ENCODE measurements around the gene NOTO. TPM values are rescaled to one million over a fixed set of nuclear protein-coding genes. Genes with fewer than 3 reads are reported as not detected.
A peak's percentile ranks its signal among the peaks of the same experiment; 100 is the strongest.
"Not testable (repeated sequence)": the region's sequence is repeated elsewhere in the genome, so short reads cannot be mapped to it uniquely, and the experiment has no call there.

The NOTO gene
- not detected in 2 replicates for total RNA-seq

- DNase-seq (ENCODE audit: extremely low read depth, low read depth, low spot score), result no peak
Measured at GRCh38 chr2:73202156-73203054, at the start of gene NOTO. Gene NOTO (plus strand): TSS chr2:73202574. CDS start chr2:73202667, 93 bp downstream.

- DNase-seq (ENCODE audit: extremely low read depth, low read depth, low spot score), result no peak
Measured at GRCh38 chr2:73156539-73157124, 45.7 kb upstream of the NOTO start.

GRCh38 chr2:73162856-73163391, 39.5 kb upstream of the NOTO start:
- no peak for DNase-seq (ENCODE audit: extremely low read depth, low read depth, low spot score)

- DNase-seq (ENCODE audit: extremely low read depth, low read depth, low spot score), result peak; percentile 58
Measured at GRCh38 chr2:73163483-73164367, 38.6 kb upstream of the NOTO start.

- DNase-seq (ENCODE audit: extremely low read depth, low read depth, low spot score), result not testable (repeated sequence)
Measured at GRCh38 chr2:73165978-73166377, 36.4 kb upstream of the NOTO start.

GRCh38 chr2:73166813-73167212, 35.6 kb upstream of the NOTO start:
- not testable (repeated sequence) for DNase-seq (ENCODE audit: extremely low read depth, low read depth, low spot score)

- not testable (repeated sequence) for DNase-seq (ENCODE audit: extremely low read depth, low read depth, low spot score)
Measured at GRCh38 chr2:73168348-73168747, 34.0 kb upstream of the NOTO start.

- not testable (repeated sequence) for DNase-seq (ENCODE audit: extremely low read depth, low read depth, low spot score)
Measured at GRCh38 chr2:73170341-73170740, 32.0 kb upstream of the NOTO start.

- no peak for DNase-seq (ENCODE audit: extremely low read depth, low read depth, low spot score)
Measured at GRCh38 chr2:73172963-73173362, 29.4 kb upstream of the NOTO start.

GRCh38 chr2:73173781-73174180, 28.6 kb upstream of the NOTO start:
- no peak for DNase-seq (ENCODE audit: extremely low read depth, low read depth, low spot score)

- DNase-seq (ENCODE audit: extremely low read depth, low read depth, low spot score), result no peak
Measured at GRCh38 chr2:73174244-73174643, 28.1 kb upstream of the NOTO start.

- DNase-seq (ENCODE audit: extremely low read depth, low read depth, low spot score), result no peak
Measured at GRCh38 chr2:73174941-73175662, 27.3 kb upstream of the NOTO start.

GRCh38 chr2:73175663-73176204, 26.6 kb upstream of the NOTO start:
- DNase-seq (ENCODE audit: extremely low read depth, low read depth, low spot score), result no peak

GRCh38 chr2:73176205-73176880, 26.0 kb upstream of the NOTO start:
- DNase-seq (ENCODE audit: extremely low read depth, low read depth, low spot score), result no peak

- DNase-seq (ENCODE audit: extremely low read depth, low read depth, low spot score), result peak; percentile 29
Measured at GRCh38 chr2:73176881-73177644, 25.3 kb upstream of the NOTO start.

- DNase-seq (ENCODE audit: extremely low read depth, low read depth, low spot score), result no peak
Measured at GRCh38 chr2:73177645-73178255, 24.6 kb upstream of the NOTO start.

GRCh38 chr2:73185965-73186364, 16.4 kb upstream of the NOTO start:
- no peak for DNase-seq (ENCODE audit: extremely low read depth, low read depth, low spot score)

- no peak for DNase-seq (ENCODE audit: extremely low read depth, low read depth, low spot score)
Measured at GRCh38 chr2:73187549-73187948, 14.8 kb upstream of the NOTO start.
